Measurements from ENCODE around the gene PTPRN2.
"Not testable (repeated sequence)": the region's sequence is repeated elsewhere in the genome, so short reads cannot be mapped to it uniquely, and the experiment has no call there.

The PTPRN2 gene

GRCh38 chr7:158536871-158537515 lies 50.6 kb downstream of the PTPRN2 start:
- Histone ChIP-seq H3K4me1 (peaks cover 2% of the 10 kb centered on the region), H3K79me2 (peaks cover 6% of the 10 kb centered on the region), H3K4me3 (ENCODE audit: low read depth, low read length) (no peak overlapping the region), H2AFZ (no peak overlapping the region), H3K9ac (no peak overlapping the region), H3K27ac (no peak overlapping the region), H3K9me3 (ENCODE audit: control insufficient read depth, low read length) (no peaks in the 10 kb centered on the region), H3K4me2 (ENCODE audit: low read length) (no peak overlapping the region), H3K36me3 (ENCODE audit: control insufficient read depth, insufficient read depth, low read length) (no peaks in the 10 kb centered on the region), H3K27me3 (ENCODE audit: control insufficient read depth, insufficient read depth, low read length) (no peaks in the 10 kb centered on the region)
- TF ChIP-seq CTCF (IDR thresholded peaks at IDR 0.05), result no peak

GRCh38 chr7:158535079-158535478 lies 52.5 kb downstream of the PTPRN2 start:
- Histone ChIP-seq H3K9me3 (ENCODE audit: control insufficient read depth, low read length) (no peaks in the 10 kb centered on the region), H3K36me3 (ENCODE audit: control insufficient read depth, insufficient read depth, low read length) (no peaks in the 10 kb centered on the region), H3K27me3 (ENCODE audit: control insufficient read depth, insufficient read depth, low read length) (no peaks in the 10 kb centered on the region), H3K4me1 (peaks cover 2% of the 10 kb centered on the region), H3K9ac (no peak overlapping the region), H3K27ac (no peak overlapping the region), H3K4me3 (ENCODE audit: low read depth, low read length) (no peak overlapping the region), H3K79me2 (peaks cover 4% of the 10 kb centered on the region), H3K4me2 (ENCODE audit: low read length) (no peak overlapping the region), H2AFZ (no peak overlapping the region)
- no peak for TF ChIP-seq CTCF (IDR thresholded peaks at IDR 0.05)

GRCh38 chr7:158534598-158534997 lies 53.0 kb downstream of the PTPRN2 start:
- Histone ChIP-seq H3K27ac (no peak overlapping the region), H3K27me3 (ENCODE audit: control insufficient read depth, insufficient read depth, low read length) (no peaks in the 10 kb centered on the region), H3K9ac (no peak overlapping the region)

GRCh38 chr7:158534134-158534515 lies 53.5 kb downstream of the PTPRN2 start:
- not testable (repeated sequence) for H3K4me3 ChIP-seq (ENCODE audit: low read depth, low read length); H3K36me3 ChIP-seq (ENCODE audit: control insufficient read depth, insufficient read depth, low read length); H3K79me2 ChIP-seq; H2AFZ ChIP-seq; H3K27me3 ChIP-seq (ENCODE audit: control insufficient read depth, insufficient read depth, low read length); H3K9me3 ChIP-seq (ENCODE audit: control insufficient read depth, low read length); H3K4me2 ChIP-seq (ENCODE audit: low read length); H3K27ac ChIP-seq; H3K4me1 ChIP-seq; H3K9ac ChIP-seq

More at GRCh38 chr7:158534598-158534997, 53.0 kb downstream of the PTPRN2 start:
- Histone ChIP-seq H3K79me2 (peaks cover 4% of the 10 kb centered on the region), H3K4me3 (ENCODE audit: low read depth, low read length) (no peak overlapping the region), H2AFZ (no peak overlapping the region), H3K4me2 (ENCODE audit: low read length) (no peak overlapping the region), H3K4me1 (peaks cover 2% of the 10 kb centered on the region), H3K9me3 (ENCODE audit: control insufficient read depth, low read length) (no peaks in the 10 kb centered on the region), H3K36me3 (ENCODE audit: control insufficient read depth, insufficient read depth, low read length) (no peaks in the 10 kb centered on the region)
- TF ChIP-seq CTCF (IDR thresholded peaks at IDR 0.05), result no peak

- Histone ChIP-seq H3K27ac (no peak overlapping the region), H3K36me3 (ENCODE audit: control insufficient read depth, insufficient read depth, low read length) (no peaks in the 10 kb centered on the region), H3K4me1 (peaks cover 6% of the 10 kb centered on the region), H3K79me2 (no peaks in the 10 kb centered on the region), H3K9me3 (ENCODE audit: control insufficient read depth, low read length) (no peaks in the 10 kb centered on the region), H3K27me3 (ENCODE audit: control insufficient read depth, insufficient read depth, low read length) (no peaks in the 10 kb centered on the region), H3K4me2 (ENCODE audit: low read length) (no peak overlapping the region), H2AFZ (no peak overlapping the region), H3K9ac (no peak overlapping the region), H3K4me3 (ENCODE audit: low read depth, low read length) (no peak overlapping the region)
- TF ChIP-seq CTCF (IDR thresholded peaks at IDR 0.05), result no peak
Observed at GRCh38 chr7:158533386-158534133, 54.1 kb downstream of the PTPRN2 start.

All from parathyroid adenoma (tissue), 2 donors.